GM12874 (cell line): ENCODE data around the gene KBTBD7.

ENCODE experiments used
- CTCF ChIP-seq: IDR thresholded peaks from 2 replicates; pipeline ENCODE4 v1.5.1; 2011; ENCODE audit warnings: low read depth, mild to moderate bottlenecking, control low read depth, low read length, moderate library complexity; ENCODE audit not compliant: insufficient read depth

KBTBD7 gene

GRCh38 chr13:41150058-41150457 is 44.3 kb downstream of the KBTBD7 start:
- TF ChIP-seq CTCF: no peak

DNA sequence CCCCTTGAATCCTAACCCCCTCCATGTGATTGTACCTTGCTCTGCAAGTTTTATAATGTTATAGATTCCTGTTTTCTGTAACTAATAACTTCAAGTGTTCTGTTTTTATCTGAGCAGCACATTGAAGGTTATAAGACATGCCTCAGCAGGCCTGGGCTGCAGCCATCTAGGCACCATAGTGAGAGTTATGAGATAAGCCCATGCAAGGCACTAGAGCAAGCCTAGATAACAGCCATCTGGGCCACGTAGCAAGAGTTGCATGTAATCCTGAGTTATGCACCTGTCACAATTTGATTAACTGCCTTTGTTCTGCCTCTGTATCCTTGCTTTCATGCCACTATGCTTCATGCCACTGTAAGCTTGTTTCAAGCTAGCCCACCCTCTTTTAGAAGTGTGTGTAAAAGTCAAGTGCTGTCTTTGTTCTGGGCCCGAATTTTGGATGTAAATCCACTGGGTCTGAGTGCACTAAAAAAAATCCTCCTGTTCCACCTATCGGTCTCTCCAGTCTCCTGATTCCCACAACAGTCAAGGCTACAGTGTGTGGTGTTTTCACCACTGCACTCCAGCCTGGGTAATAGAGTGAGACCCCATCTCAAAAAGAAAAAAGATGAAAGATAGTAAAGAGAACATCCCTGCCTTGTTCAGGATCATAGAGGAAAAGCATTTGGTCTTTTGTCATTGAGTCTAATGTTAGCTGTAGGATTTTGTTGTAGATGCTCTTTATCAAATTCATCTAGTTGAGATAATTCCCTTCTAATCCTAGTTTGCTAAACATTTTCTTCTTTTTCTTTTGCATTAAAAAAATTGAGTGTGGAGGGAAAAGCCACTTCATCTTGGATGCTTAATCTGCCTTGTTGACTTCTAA is 45.7 kb downstream of the KBTBD7 start:
- TF ChIP-seq CTCF: no peak

GRCh38 chr13:41145136-41145908 is 49.0 kb downstream of the KBTBD7 start:
- no peak for TF ChIP-seq CTCF

DNA sequence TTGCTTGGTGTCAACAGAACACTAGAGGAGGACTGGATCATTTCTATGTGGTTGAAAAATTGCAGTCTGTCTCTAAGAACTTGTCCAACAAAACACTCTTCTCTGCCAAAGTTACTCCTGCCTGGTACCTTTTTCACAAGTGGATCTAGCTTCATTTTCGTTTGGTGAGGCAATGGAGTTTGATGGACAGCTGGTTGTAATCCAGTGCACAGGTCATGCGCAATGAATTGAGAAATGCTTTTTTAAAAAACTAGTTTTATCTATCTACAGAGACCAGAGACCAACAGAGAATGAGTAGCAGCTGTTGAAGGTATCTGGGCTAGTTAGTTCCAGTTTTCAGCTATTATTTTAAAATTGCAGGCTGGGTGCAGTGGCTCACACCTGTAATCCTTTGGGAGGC is 49.8 kb downstream of the KBTBD7 start:
- TF ChIP-seq CTCF: no peak
